B cell (primary cell): ENCODE measurements around the gene MAP2K5. TPM values are rescaled to one million over a fixed set of nuclear protein-coding genes. Genes with fewer than 3 reads are reported as not detected.
A peak's percentile ranks its signal among the peaks of the same experiment; 100 is the strongest.

ENCODE experiments used
- ATAC-seq: fragments of 200-7000 bp; cut with Tn5 transposase; one replicate; pipeline ENCODE4 v1.10.0; 2021; ENCODE audit warnings: low read depth, mild to moderate bottlenecking, moderate number of reproducible peaks, moderate library complexity
- CTCF ChIA-PET: fragments of 350-600 bp; sonication (Branson Sonifier 250); formaldehyde crosslinking; loops from one replicate; lab custom pipeline; 2021; ENCODE audit warnings: antibody characterized with exemption, inconsistent platforms; lab: Charles Lee
- POLR2A ChIA-PET: fragments of 350-600 bp; sonication (Branson Sonifier 250); formaldehyde crosslinking; loops from one replicate; lab custom pipeline; 2021; ENCODE audit warnings: antibody characterized with exemption; lab: Charles Lee
- DNase-seq: peaks from one replicate; pipeline ENCODE4 v3.0.0; 2013
- H2AFZ ChIP-seq: 2 replicates; pipeline ENCODE4 v1.6.1; 2012; ENCODE audit warnings: mild to moderate bottlenecking, low read depth, low read length; ENCODE audit not compliant: insufficient read depth, poor library complexity, severe bottlenecking
- H3K27ac ChIP-seq, 2 donors: 1 replicate in 1 of 2; 2 replicates in 1 of 2; pipeline ENCODE4 v1.5.1; 2012 to 2013; ENCODE audit warnings: low read length in 2 of 2, mild to moderate bottlenecking in 2 of 2, moderate library complexity in 1 of 2
- H3K27me3 ChIP-seq, 4 experiments: fragments of 200-600 bp in 1 of 4; sonication (generic) in 1 of 4; replicated peaks in 1 of 4; 1 replicate in 2 of 4; 2 replicates in 2 of 4; pipeline versions ENCODE4 v1.6.1 to v1.7.0; 2013 to 2016; ENCODE audit warnings: low read length in 3 of 4, mild to moderate bottlenecking in 2 of 4, mixed read lengths in 1 of 4, moderate library complexity in 1 of 4; ENCODE audit not compliant: insufficient read depth in 4 of 4, control insufficient read depth in 3 of 4; ENCODE audit errors: control extremely low read depth in 1 of 4
- H3K36me3 ChIP-seq, 2 experiments: replicated peaks in 1 of 2; 1 replicate in 1 of 2; 2 replicates in 1 of 2; pipeline versions ENCODE4 v1.6.1 to v1.7.1; 2013; ENCODE audit warnings: low read length in 1 of 2; ENCODE audit not compliant: insufficient read depth in 2 of 2, control insufficient read depth in 1 of 2; ENCODE audit errors: control extremely low read depth in 1 of 2, extremely low read depth in 1 of 2
- H3K4me1 ChIP-seq, 2 donors: fragments of 200-600 bp in 1 of 2; sonication (generic) in 1 of 2; 1 replicate in 1 of 2; 2 replicates in 1 of 2; pipeline versions ENCODE4 v1.5.1 to v1.6.1; 2013 to 2017; ENCODE audit warnings: low read length in 2 of 2; ENCODE audit not compliant: control insufficient read depth in 2 of 2, insufficient read depth in 2 of 2
- H3K4me2 ChIP-seq: replicated peaks from 2 replicates; pipeline ENCODE3; 2012; ENCODE audit warnings: mild to moderate bottlenecking, low read depth, low read length; ENCODE audit not compliant: poor library complexity, severe bottlenecking
- H3K4me3 ChIP-seq, 5 experiments: fragments of 200-600 bp in 1 of 5; sonication (generic) in 1 of 5; 1 replicate in 3 of 5; 2 replicates in 2 of 5; pipeline versions ENCODE4 v1.5.1 to v1.7.0; 2011 to 2016; ENCODE audit warnings: low read length in 4 of 5, mild to moderate bottlenecking in 4 of 5, low read depth in 2 of 5, control low read depth in 1 of 5, moderate library complexity in 1 of 5; ENCODE audit not compliant: insufficient read depth in 1 of 5; ENCODE audit errors: control extremely low read depth in 1 of 5, extremely low read depth in 1 of 5
- H3K79me2 ChIP-seq: fragments of 200-600 bp; sonication (generic); one replicate; pipeline ENCODE4 v1.6.0; 2016; ENCODE audit warnings: low read length; ENCODE audit not compliant: control insufficient read depth, insufficient read depth
- H3K9ac ChIP-seq: fragments of 200-600 bp; sonication (generic); 2 replicates; pipeline ENCODE4 v1.6.1; 2017; ENCODE audit warnings: mild to moderate bottlenecking, low read length, moderate library complexity
- H3K9me3 ChIP-seq, 3 donors: one replicate each; pipeline versions ENCODE4 v1.6.1 to v1.7.1; 2013; ENCODE audit warnings: low read length in 2 of 3; ENCODE audit not compliant: control insufficient read depth in 2 of 3, insufficient read depth in 1 of 3; ENCODE audit errors: control extremely low read depth in 1 of 3
- H4K20me1 ChIP-seq: 2 replicates; pipeline ENCODE4 v1.6.0; 2012; ENCODE audit warnings: mild to moderate bottlenecking, low read length; ENCODE audit not compliant: insufficient read depth, control insufficient read depth, poor library complexity, severe bottlenecking
- H3K27ac Mint-ChIP-seq: one replicate; pipeline ENCODE4 v1.8.0; 2021; ENCODE audit warnings: mixed read lengths
- H3K27me3 Mint-ChIP-seq: one replicate; pipeline ENCODE4 v1.8.0; 2021; ENCODE audit warnings: mixed read lengths
- H3K4me1 Mint-ChIP-seq: one replicate; pipeline ENCODE4 v1.8.0; 2021; ENCODE audit warnings: mixed read lengths
- H3K4me3 Mint-ChIP-seq: one replicate; pipeline ENCODE4 v1.8.0; 2021; ENCODE audit warnings: mixed read lengths
- H3K9me3 Mint-ChIP-seq: one replicate; pipeline ENCODE4 v1.8.0; 2022; ENCODE audit warnings: mixed read lengths; ENCODE audit not compliant: insufficient read depth
- CTCF ChIP-seq: fragments of 200-600 bp; IDR thresholded peaks from one replicate; pipeline ENCODE4 v1.8.0; 2022; ENCODE audit warnings: antibody characterized with exemption, mild to moderate bottlenecking
- EZH2 ChIP-seq: IDR thresholded peaks from 2 replicates; pipeline ENCODE4 v1.6.1; 2012; ENCODE audit warnings: borderline replicate concordance, low read depth, mild to moderate bottlenecking, moderate library complexity, low read length; ENCODE audit not compliant: insufficient read depth, poor library complexity, severe bottlenecking
- WGBS: methylation state at CpG from one replicate; pipeline ENCODE4 v1.1.5; 2013; ENCODE audit warnings: missing lambda C conversion rate; ENCODE audit not compliant: insufficient coverage; 5-methylcytosine and 5-hydroxymethylcytosine counted together
- intact Hi-C: fragments of 100-400 bp; cut with micrococcal nuclease; formaldehyde crosslinking; loops from one replicate; pipeline ENCODE4 v1.10.0; 2022
- polyA plus RNA-seq: library from polyadenylated mRNA; depleted of rRNA; stranded (reverse); fragments of >200 nt; gene quantifications from 2 replicates; pipeline ENCODE4 v1.2.3, GENCODE V29; 2012
- total RNA-seq, 2 donors: library from RNA; stranded (reverse); fragments of 120-200 nt in 1 of 2; gene quantifications; 1 replicate in 1 of 2; 2 replicates in 1 of 2; pipeline versions ENCODE4 v1.2.3 to v1.2.4, GENCODE V29; 2013 to 2022

MAP2K5 gene
- total and polyA plus RNA-seq, 2 donors (not counting 1 experiment from before 2014, with no cell fraction given), result 11.1 to 40.0 TPM

GRCh38 chr15:67821784-67822440, 279.4 kb downstream of the MAP2K5 start:
- no peak for ATAC-seq
- H3K9ac ChIP-seq, result no peak overlapping the region
- WGBS, result 8% methylated on average over 42 of the region's 43 CpGs
- peak overlapping the region; percentile 83 for H3K4me2 ChIP-seq
- intact Hi-C loops, result loop anchor here (2.0 kb wide), 1 partner anchor 15 kb away; no protein-coding TSS in a partner anchor
- peaks cover 55 to 70% of the 10 kb centered on the region in 2 donors for H3K4me1 ChIP-seq
- H2AFZ ChIP-seq, result no peak overlapping the region
- peaks cover 0 to 91% (median 64%) of the 10 kb centered on the region in 4 experiments for H3K27me3 ChIP-seq
- no peaks in the 10 kb centered on the region for H3K79me2 ChIP-seq
- TF ChIP-seq CTCF (no peak), EZH2 (no peak)
- no peak overlapping the region for H3K27ac ChIP-seq
- H4K20me1 ChIP-seq, result peaks cover 27% of the 10 kb centered on the region
- POLR2A ChIA-PET, result interaction anchor here (0.6 to 3.3 kb wide), 2 partner anchors 8 to 38 kb away, joined by 6 to 20 read pairs; no protein-coding TSS in a partner anchor
- H3K9me3 Mint-ChIP-seq, result no peaks in the 10 kb centered on the region
- no peak for DNase-seq
- no peak overlapping the region for H3K4me3 ChIP-seq
- H3K4me3 Mint-ChIP-seq, result peak overlapping the region; percentile 70
- H3K27me3 Mint-ChIP-seq, result peaks cover 73% of the 10 kb centered on the region
- H3K9me3 ChIP-seq, result peaks cover 0 to 83% (median 16%) of the 10 kb centered on the region in 3 donors
- CTCF ChIA-PET, result interaction anchor here (1.4 to 16.8 kb wide), 3 partner anchors 14 to 39 kb away, joined by 4 to 237 read pairs (median 19); no protein-coding TSS in a partner anchor
- H3K36me3 ChIP-seq, result no peaks in the 10 kb centered on the region
- H3K4me1 Mint-ChIP-seq, result peaks cover 50% of the 10 kb centered on the region
- H3K27ac Mint-ChIP-seq, result peak overlapping the region; percentile 76
